Umbilical cord (tissue), 2 donors: Measurements from ENCODE around the gene RBM15. TPM values are rescaled to one million over a fixed set of nuclear protein-coding genes. Genes with fewer than 3 reads are reported as not detected.
A peak's percentile ranks its signal among the peaks of the same experiment; 100 is the strongest.

Experiments used
- DNase-seq: peaks from one replicate; pipeline ENCODE4 v3.0.0-alpha.2; 2015; ENCODE audit warnings: low spot score
- total RNA-seq: library from RNA; depleted of rRNA; stranded (reverse); fragments of >200 nt; gene quantifications from one replicate; pipeline ENCODE4 v1.2.3, GENCODE V29; 2014; ENCODE audit warnings: low replicate concordance; ENCODE audit not compliant: insufficient read depth

Gene RBM15, protein sequence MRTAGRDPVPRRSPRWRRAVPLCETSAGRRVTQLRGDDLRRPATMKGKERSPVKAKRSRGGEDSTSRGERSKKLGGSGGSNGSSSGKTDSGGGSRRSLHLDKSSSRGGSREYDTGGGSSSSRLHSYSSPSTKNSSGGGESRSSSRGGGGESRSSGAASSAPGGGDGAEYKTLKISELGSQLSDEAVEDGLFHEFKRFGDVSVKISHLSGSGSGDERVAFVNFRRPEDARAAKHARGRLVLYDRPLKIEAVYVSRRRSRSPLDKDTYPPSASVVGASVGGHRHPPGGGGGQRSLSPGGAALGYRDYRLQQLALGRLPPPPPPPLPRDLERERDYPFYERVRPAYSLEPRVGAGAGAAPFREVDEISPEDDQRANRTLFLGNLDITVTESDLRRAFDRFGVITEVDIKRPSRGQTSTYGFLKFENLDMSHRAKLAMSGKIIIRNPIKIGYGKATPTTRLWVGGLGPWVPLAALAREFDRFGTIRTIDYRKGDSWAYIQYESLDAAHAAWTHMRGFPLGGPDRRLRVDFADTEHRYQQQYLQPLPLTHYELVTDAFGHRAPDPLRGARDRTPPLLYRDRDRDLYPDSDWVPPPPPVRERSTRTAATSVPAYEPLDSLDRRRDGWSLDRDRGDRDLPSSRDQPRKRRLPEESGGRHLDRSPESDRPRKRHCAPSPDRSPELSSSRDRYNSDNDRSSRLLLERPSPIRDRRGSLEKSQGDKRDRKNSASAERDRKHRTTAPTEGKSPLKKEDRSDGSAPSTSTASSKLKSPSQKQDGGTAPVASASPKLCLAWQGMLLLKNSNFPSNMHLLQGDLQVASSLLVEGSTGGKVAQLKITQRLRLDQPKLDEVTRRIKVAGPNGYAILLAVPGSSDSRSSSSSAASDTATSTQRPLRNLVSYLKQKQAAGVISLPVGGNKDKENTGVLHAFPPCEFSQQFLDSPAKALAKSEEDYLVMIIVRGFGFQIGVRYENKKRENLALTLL
- 28.4 TPM for total RNA-seq

DNA sequence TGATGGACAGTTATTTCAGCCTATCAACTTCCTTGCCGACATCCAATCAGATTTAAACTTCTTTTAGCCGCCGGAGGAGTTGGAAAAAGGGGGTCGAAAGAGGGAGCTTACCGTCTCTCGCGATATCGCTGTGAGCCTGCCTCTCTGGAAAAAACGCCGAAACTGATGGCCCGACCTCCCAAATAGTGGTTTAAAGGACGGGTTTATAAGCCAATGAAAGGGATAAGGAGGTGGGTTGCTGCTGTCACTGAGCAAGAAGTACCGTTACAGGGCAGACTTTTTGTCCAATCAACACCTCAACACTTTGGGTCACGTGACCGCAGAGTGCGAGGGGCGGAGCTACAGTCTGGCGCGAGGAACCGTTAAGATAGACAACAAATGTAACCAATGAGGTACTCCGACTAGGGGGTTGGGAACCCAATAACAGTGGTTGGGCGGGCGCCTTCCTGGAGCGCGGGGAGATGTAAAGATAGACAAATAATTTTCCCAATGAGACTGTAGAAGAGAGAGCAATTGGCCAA is at the start of gene RBM15:
Gene RBM15 (plus strand): TSS at position 492 of the 521 bp plus-strand sequence. CDS start 29 bp downstream, at position 521.
- DNase-seq: peak; percentile 100

DNA sequence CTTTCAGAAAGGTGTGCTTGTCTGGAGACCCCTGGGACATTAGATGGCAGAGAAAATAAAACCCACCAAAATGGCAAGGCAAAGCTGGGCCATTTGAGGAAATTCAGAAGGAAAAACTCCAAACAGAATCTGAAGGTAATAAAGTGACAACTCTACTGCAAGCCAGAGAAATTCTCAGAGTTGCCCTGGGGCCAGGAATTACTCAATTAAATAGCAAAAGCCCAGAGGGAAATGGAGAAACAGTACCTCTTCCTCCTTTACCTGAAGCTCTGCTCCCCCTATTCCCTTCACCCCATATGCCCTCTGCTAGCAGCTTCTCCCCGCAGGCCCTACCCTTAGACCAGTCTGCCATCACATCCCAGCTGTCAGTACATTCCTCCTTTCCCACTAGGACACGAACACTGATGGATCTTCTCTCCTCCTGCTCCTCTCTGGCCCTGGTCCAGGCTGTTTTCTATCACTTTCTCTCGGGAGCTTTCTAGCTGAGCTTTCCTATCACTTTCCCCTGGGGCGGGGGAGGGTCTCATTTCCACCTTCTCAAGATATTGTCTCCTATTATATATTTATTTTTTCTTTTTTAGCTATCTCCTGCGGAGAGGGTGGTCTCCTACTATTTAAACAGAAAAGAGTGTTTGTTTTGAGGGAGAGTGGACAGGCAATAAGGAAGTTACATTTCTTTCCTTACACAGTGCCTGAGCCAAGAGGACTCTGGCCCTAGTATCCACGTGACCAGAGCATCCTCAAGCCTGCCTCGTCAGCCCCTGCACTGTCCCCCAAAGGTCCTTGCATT is 47.7 kb upstream of the RBM15 start:
- DNase-seq: no peak

DNA sequence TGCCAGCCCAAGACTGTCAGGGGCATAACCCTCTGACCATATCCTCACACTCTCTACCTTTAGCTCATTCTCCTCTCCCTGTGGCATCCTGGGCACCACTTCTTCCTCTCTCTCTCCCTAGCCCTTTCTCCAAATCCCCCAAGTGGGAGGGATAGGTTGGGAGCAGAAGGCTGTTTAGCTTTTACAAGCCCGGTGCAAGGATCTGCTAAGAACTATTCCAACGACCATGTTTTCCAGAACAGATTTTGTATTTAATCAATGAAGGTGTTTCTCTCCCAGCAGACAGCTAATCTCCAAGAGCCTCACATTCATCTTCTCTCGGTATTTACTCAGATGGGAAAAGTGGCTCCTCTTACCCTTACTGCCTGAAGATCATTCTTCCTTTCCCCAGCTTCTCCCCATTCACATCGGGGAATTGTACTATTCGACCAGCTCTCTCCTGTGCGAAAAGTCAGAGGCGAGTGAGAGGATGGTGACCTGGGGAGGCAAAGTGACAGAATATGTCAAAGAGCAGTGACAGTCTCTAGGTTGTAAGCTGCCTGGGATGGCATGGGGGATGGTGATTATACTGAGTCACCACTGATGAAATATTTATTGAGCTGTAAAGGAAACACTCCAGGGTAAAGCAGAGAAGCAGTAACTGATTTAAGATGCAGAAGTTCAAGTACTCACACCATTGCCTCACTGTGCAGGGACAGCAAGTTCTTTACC is 47.0 kb upstream of the RBM15 start:
- no peak for DNase-seq

DNA sequence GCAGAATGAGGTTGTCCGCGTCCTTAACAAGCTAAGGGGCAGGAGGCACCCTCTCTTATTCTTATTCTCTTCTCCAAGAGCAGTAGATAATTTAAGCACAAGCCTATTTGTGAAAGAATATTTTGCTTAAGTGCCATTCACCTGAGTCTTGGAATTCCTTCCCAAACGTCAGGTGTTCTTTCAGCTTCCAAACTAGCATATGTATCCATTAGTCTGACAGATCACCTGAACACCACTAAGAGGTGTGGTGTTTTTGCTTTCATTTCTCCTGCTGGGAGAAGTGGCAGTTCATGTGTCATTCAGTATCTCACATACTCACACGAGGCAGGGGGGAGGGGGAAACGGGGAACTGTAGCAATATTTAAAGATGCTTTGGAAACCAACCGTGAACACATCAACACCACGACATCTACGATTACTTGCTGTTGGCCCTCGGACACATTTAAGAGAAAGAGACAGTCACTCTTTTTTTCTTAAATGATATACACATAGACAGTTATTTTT is 45.5 kb upstream of the RBM15 start:
- DNase-seq: no peak

DNA sequence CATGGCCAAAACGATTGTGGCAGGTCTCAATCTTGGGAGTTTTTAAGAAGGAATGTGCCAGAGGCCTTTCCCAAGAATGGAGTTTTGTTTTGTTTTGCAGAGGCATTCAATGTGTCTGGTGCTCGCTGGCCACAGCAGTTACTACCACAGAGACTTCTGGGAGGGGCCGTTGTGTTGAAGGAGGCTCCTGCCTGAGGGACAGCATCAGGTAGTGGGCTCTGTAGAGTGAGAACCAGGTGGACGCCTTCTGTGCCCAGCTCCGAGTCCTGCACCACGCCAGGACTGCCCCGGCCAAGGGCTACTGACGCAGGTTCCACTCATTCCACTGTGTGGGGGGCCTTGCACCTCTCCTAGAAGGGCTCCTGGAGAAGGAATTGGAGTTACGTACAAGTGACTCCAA is 44.9 kb upstream of the RBM15 start:
- DNase-seq: no peak

DNA sequence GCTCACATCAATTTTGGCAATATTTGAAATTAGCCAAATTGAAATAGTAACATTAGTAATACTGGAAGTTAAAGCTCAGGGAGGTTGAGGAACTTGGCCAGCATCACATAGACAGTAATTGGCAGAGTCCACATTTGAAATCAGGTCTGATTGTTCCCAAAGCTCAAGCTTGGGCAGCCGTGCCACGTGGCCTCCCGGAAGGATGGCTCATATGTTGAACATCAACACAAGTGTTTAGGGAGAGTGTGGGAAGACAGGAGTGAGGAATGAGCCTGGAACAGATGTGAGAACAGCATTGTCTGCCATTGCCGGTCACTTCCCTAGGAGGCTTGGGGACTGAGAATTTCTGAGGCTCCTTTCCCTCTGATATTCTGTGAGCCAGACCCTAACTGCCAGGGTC is 40.2 kb upstream of the RBM15 start:
- no peak for DNase-seq

DNA sequence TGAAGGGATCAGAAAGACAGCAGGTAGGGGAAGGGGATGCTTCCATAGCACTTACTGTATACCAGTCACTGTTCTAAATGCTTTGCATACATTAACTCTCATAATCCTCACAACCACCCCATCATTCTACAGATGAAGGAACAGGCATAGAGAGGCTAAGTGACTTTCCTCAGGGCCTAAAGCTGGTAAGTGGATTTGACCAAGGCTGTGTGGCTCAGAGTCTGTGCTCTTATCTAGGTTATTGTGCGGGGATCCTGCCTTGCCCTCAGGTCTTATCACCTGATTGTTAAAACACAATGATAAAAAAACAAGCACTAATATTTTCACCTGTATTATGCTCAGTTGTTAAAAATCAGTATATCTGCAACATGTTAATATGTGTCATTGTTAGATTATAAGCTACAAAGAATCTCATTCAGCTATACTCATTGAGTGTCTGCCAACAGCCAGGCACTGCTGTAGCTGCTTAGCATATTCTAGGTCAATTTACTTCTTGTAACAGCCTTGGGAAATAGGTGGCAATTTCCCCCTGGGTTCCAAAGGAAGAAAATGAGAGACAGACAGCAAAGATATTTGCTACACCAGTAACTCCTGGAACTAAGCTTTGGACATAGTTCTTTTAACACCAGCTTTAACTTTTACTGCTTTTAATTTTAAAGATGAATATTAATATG is 38.6 kb upstream of the RBM15 start:
- no peak for DNase-seq

DNA sequence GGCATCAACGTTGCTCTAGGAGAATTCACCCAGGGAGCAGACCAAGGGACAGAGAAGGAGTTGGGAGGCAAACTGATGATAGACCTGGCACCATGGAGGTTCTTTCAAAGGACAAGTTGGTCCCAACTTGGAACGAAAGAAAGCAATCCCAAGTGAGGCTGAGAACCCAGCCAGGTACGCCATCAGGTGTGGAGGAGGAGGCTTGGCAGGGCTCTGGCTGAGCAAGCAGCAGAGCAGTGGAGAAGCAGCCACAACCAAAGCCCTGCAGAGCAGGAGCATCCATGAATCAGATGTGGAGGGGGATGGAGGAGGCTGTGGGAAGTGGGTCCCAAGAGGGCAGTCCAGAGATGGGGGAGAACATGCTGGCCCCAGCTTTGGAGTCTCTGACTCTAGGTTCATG is 36.3 kb upstream of the RBM15 start:
- no peak for DNase-seq

DNA sequence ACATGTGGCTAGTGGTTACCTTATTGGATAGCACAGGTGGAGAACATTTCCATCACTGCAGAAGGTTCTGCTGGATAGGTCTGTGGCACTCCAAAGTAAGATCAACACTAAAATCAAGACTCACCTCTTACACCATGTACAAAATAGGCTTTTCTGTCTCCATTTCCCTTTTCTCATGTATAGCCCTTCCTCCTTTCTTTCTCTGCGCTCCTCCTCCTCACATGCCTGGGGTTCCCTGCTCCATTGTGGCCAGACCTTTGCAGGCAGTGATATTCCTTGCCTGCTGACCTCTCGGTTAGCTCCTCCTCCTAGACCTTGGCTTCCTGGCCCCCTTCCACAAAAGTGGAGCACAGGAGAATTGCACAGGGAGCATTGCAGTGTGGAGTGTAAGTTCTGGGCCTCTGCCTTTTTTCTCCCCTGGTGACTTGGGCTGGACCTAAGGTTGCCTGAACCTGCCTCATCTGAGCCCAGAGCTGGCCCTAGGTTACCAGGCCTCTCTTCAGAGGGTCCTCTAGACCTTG is 33.2 kb upstream of the RBM15 start:
- DNase-seq: no peak

DNA sequence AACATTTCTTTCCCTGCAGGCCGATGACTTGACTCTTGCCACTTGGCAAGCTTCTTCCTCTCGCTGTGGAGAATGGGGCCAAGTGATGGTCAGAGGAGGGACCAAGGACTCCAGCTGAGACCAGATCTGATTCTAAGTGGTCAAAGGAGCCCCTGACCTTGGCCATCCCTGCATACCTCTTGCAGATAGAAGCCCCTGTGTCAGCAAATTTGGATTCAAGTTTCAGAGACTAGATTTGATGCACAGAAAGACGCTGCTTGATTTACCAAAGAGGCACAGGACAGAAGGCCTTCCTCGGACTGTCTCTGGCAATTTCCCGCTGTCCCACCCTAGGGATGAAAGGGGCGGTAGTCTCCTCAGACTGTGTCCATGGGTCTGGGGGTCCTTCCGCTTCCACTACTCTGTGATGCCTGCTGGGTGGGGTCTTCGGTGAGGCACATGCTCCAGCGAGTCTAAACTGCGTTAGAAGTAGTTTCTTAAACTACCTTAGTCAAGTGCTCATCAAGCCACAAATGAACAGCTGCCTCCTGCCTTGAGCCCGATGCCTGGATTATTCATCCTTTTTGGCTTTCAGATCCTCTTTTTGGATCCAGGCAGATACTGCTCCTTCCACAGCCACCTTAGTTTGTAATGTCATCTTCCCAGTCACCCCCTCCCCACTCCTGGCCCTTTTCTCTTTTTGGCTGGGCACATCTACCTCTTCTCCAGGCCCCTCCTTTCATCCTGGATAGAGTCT is 31.8 kb upstream of the RBM15 start:
- DNase-seq: no peak

DNA sequence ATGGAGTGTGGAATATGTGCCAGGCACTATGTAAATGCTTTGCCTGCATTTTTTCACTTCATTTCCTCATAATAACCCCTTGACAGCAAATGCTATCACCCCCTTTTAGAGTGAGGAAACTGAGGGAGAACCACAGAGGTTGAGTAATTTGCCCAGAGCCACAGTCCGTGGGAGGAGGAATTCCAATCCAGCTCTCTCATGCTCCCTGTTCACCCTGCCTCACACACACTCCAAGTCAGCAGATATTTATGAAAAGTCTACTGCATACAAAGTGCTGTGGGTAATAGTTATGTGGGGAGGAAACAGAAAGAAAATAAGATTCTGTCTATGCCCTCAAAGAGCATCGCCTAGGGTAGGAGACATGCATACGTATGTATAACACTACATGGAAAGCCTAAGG is 30.9 kb upstream of the RBM15 start:
- DNase-seq: no peak

DNA sequence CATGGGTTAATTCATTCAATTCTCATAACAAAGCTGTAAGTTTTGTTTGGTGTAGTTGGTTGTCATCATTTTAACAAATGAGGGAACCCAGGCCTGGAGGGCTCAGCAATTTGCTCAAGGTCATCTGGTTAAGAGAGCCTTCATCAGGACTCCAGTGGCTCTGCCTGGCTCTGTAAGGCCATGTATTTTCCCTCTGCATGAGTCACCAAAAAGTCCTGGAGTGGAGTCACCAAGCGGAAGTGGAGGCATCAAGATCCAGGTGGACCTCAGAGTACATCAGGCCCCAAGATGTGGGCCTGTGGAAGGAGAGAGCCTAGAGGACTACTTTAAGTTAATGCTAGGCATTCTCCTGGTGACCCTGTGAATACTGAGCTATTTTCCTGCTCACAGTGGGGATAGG is 30.0 kb upstream of the RBM15 start:
- no peak for DNase-seq

DNA sequence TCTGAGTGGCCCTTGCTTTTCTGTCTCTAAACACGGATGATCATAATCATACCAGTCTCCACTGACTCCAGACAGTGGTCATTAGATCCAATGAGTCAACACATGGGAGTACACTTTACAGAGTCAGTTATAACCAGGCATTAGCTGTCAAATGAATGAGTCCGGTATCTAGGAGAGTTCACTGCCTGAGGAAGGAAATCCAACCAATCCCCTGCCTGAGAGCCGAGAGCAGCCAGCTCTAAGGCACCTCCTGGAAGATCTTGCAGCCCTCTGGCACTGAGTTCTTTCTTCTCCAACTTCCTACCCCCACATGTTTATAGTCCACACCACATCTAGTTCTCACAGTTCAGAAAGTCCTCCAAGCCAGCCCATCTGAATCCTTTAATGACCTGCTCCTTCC is 29.4 kb upstream of the RBM15 start:
- peak; percentile 51 for DNase-seq

DNA sequence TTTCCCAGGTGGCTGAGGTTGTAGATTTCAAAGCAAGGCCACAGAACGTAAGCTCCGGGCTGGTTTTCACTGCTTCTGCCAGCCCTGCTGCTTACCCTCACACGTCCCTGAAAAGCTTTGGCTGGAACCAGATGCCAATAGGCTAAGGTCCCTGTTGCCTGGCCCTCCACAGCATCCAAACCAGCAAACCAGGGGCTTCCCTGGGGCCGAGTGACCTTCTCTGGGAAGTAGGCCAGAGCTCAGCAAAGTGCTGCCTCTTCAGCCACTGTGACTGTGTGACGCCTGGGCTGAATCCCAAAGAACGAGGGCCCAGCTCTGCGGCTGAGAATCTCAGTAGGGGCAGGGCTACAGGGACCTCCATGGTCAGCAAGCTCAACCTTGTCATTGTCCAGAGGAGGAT is 28.9 kb upstream of the RBM15 start:
- DNase-seq: no peak

DNA sequence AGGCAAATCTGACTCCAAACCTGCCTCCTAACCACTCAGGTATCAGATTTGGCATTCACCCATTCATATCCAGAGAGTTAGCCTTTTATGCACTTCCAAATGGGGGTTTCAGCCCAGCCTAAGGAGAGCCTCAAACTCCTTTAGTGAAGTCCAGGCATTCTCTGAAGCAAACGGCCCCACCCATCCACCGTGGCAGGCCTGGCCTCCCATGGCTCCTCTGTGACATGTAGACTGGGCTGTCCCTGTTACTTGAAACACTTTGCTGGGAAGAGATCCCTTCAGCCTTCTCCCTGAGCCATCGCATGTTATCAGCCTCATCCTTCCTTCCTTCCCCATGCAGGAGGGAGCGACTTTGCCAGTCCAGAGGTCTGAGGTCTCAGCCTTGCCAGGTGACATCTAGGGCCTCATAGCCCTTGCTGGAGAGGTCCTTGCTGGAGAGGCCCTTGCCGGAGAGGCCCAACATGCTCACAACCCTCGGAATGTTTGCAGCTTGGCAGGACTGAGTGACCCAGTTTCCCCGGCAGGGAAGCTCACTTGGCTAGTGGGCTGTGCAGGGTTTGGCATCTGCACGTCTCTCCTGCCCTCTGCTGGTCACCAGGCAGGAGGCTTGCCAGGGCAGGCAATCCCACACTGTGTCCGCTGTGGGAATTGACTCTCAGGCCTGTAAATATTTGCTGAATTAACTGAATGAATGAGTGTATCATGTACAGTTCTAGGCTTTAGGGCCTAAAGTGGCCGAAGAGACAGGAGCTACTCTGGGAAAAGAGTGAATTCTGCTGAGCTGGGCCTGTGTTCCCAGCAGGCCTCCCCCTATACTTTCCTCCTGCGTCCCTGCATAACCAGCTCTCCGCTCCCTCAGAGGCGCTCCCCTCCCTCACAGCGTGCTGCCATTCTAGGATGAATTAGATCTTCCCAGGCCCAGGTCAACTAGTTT is 26.7 kb upstream of the RBM15 start:
- DNase-seq: peak; percentile 84

DNA sequence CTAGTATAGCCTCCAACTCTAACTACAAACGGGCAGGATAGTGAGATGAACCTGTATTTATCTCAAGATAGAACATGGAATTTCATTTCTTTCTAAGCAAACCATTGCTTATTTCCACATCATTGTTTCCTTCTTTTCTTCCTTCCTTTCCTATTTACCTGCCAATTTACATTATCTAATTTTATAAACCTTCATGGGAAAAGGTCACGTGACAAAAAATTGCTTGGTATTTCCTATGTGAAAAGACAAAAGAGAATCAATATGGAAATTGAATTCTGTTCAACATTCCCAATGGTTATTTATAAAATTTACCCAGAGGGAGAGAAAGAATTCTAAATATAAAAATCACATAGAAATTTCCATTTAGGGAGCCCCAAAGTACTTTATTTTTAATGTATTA is 22.4 kb upstream of the RBM15 start:
- no peak for DNase-seq

DNA sequence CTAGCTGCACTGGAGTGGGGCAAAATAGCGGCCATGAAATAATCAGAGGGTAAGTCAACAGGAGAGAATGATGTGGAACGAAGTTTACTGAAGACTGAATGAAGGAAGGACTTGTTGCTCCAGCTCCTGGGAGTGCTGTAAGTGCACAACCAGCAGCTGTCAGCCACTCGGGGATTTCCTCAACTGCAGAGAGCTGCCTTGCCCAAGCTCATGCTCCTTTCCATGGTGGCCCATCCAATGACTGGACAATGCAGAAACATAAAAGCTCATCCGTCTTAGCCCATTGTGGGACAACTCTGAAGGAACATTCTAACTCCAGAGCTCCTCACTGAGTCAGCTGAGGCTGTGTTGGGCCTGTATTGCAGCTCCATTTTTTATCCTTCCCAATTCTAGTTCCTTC is 21.1 kb upstream of the RBM15 start:
- no peak for DNase-seq
